Natural killer cell (primary cell): ENCODE results near the gene SUPT7L. TPM values are rescaled to one million over a fixed set of nuclear protein-coding genes. Genes with fewer than 3 reads are reported as not detected.

Experiments
- ATAC-seq, 3 donors: fragments of 150-1000 bp in 2 of 3; fragments of 200-7000 bp in 1 of 3; cut with Tn5 transposase; 1 replicate in 1 of 3; 2 replicates in 2 of 3; pipeline ENCODE4 v1.10.0; 2021; ENCODE audit warnings: mild to moderate bottlenecking in 2 of 3, moderate library complexity in 2 of 3
- DNase-seq, 2 donors: peaks; one replicate each; pipeline versions ENCODE4 v3.0.0 to v3.0.0-alpha.2; 2013 to 2021; ENCODE audit warnings: mixed read lengths in 1 of 2
- H3K27ac ChIP-seq: one replicate; pipeline ENCODE4 v1.5.1; 2013; ENCODE audit warnings: mild to moderate bottlenecking, low read length
- H3K27me3 ChIP-seq: one replicate; pipeline ENCODE4 v1.6.1; 2013; ENCODE audit warnings: low read length; ENCODE audit not compliant: control insufficient read depth, insufficient read depth
- H3K36me3 ChIP-seq: one replicate; pipeline ENCODE4 v1.6.1; 2013; ENCODE audit warnings: low read length; ENCODE audit not compliant: control insufficient read depth, insufficient read depth
- H3K4me1 ChIP-seq: one replicate; pipeline ENCODE4 v1.6.1; 2013; ENCODE audit warnings: low read length; ENCODE audit not compliant: control insufficient read depth, insufficient read depth
- H3K4me3 ChIP-seq: one replicate; pipeline ENCODE4 v1.5.1; 2013; ENCODE audit warnings: low read length
- H3K9me3 ChIP-seq: one replicate; pipeline ENCODE4 v1.6.1; 2013; ENCODE audit warnings: low read length; ENCODE audit not compliant: control insufficient read depth, insufficient read depth
- H3K27ac Mint-ChIP-seq, 2 donors: one replicate each; pipeline ENCODE4 v1.8.0; 2022; ENCODE audit warnings: mild to moderate bottlenecking in 2 of 2, mixed read lengths in 2 of 2, moderate library complexity in 1 of 2
- H3K27me3 Mint-ChIP-seq, 2 donors: one replicate each; pipeline ENCODE4 v1.8.0; 2022; ENCODE audit warnings: low read depth in 2 of 2, mixed read lengths in 2 of 2
- H3K36me3 Mint-ChIP-seq: one replicate; pipeline ENCODE4 v1.8.0; 2022; ENCODE audit warnings: mixed read lengths
- H3K4me1 Mint-ChIP-seq, 2 donors: one replicate each; pipeline ENCODE4 v1.8.0; 2022; ENCODE audit warnings: mixed read lengths in 2 of 2
- H3K4me3 Mint-ChIP-seq: one replicate; pipeline ENCODE4 v1.8.0; 2022; ENCODE audit warnings: mild to moderate bottlenecking, moderate library complexity, mixed read lengths
- H3K9me3 Mint-ChIP-seq, 2 donors: one replicate each; pipeline ENCODE4 v1.8.0; 2022; ENCODE audit warnings: mixed read lengths in 2 of 2
- CTCF ChIP-seq: fragments of 200-600 bp; IDR thresholded peaks from one replicate; pipeline ENCODE4 v1.8.0; 2022; ENCODE audit warnings: antibody characterized with exemption
- WGBS: methylation state at CpG from one replicate; pipeline ENCODE4 v1.1.7; 2013; ENCODE audit warnings: missing lambda C conversion rate; ENCODE audit not compliant: insufficient coverage; 5-methylcytosine and 5-hydroxymethylcytosine counted together
- intact Hi-C: fragments of 100-400 bp; cut with micrococcal nuclease; formaldehyde crosslinking; loops from one replicate; pipeline ENCODE4 v1.14.2; 2022
- total RNA-seq, 4 donors: library from RNA; stranded (reverse); fragments of 120-200 nt in 1 of 4; gene quantifications; one replicate each; pipeline versions ENCODE4 v1.2.3 to v1.2.4, GENCODE V29; 2013 to 2022

SUPT7L gene
- total RNA-seq, 3 donors from 2014 or later (not counting 1 experiment from before 2014, with no cell fraction given), result 52.2 to 53.7 (median 52.8) TPM

- Mint-ChIP-seq H3K4me1 (peaks cover 10 to 15% of the 10 kb centered on the region in 2 donors), H3K4me3 (no peak overlapping the region), H3K27ac (no peak overlapping the region), H3K27me3 (no peaks in the 10 kb centered on the region), H3K9me3 (no peaks in the 10 kb centered on the region), H3K36me3 (peaks cover 33% of the 10 kb centered on the region)
- intact Hi-C loops, result no loop called here
- ATAC-seq (no peak), DNase-seq (no peak)
- H3K27ac ChIP-seq, result no peak overlapping the region
- peaks cover 65% of the 10 kb centered on the region for H3K36me3 ChIP-seq
- no peak for TF ChIP-seq CTCF
- no peaks in the 10 kb centered on the region for H3K27me3 ChIP-seq
- H3K4me3 ChIP-seq, result no peak overlapping the region
- WGBS, result 89% methylated on average over 2 of the region's 2 CpGs
- no peaks in the 10 kb centered on the region for H3K9me3 ChIP-seq
- no peaks in the 10 kb centered on the region for H3K4me1 ChIP-seq
These were observed 22.6 kb downstream of the SUPT7L start for GRCh38 chr2:27640722-27641245.

DNA sequence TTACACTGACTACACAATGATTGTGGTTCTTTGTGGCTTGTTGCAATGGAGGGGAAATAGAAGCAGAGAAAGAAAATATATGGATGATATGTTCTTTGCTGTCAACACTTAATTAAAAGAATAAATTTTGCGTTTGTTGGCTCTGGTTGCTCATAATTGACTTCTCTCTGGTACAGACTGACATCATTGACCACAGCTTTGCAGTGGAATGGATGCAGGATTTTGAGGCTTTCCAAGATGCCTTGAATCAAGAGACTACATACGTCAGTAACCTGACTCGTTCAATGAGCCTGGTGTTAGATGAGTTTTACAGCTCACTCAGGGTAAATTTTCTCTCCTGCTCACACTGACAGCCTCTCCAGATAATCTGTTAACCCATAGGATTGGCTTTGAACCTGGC is 24.7 kb downstream of the SUPT7L start:
- intact Hi-C loops, result no loop called here
- Mint-ChIP-seq H3K9me3 (no peaks in the 10 kb centered on the region), H3K4me1 (peaks cover 10 to 15% of the 10 kb centered on the region in 2 donors), H3K27me3 (no peaks in the 10 kb centered on the region), H3K4me3 (no peak overlapping the region), H3K36me3 (peaks cover 50% of the 10 kb centered on the region), H3K27ac (peak overlapping the region in 1 of 2 donors; percentile 57)
- Histone ChIP-seq H3K27me3 (no peaks in the 10 kb centered on the region), H3K4me1 (no peaks in the 10 kb centered on the region), H3K4me3 (no peak overlapping the region), H3K27ac (no peak overlapping the region), H3K36me3 (peaks cover 79% of the 10 kb centered on the region), H3K9me3 (no peaks in the 10 kb centered on the region)
- no peak for TF ChIP-seq CTCF
- ATAC-seq (no peak), DNase-seq (no peak)
- WGBS, result 90% methylated on average over 3 of the region's 3 CpGs

GRCh38 chr2:27638037-27638637 is 25.3 kb downstream of the SUPT7L start:
- Mint-ChIP-seq H3K27me3 (no peaks in the 10 kb centered on the region), H3K36me3 (peaks cover 50% of the 10 kb centered on the region), H3K4me3 (peak overlapping the region; percentile 25), H3K9me3 (no peaks in the 10 kb centered on the region), H3K27ac (peak overlapping the region; percentile 36 to 57), H3K4me1 (peaks cover 10 to 15% of the 10 kb centered on the region in 2 donors)
- Histone ChIP-seq H3K9me3 (no peaks in the 10 kb centered on the region), H3K27me3 (no peaks in the 10 kb centered on the region), H3K27ac (no peak overlapping the region), H3K4me3 (no peak overlapping the region), H3K36me3 (peaks cover 78% of the 10 kb centered on the region), H3K4me1 (no peaks in the 10 kb centered on the region)
- no peak for TF ChIP-seq CTCF
- ATAC-seq, result peak in 2 of 3 donors; percentile 57 to 64
- DNase-seq, result peak in 1 of 2 donors; percentile 31
- 50% methylated on average over 1 of the region's 3 CpGs for WGBS
- intact Hi-C loops, result no loop called here

DNA sequence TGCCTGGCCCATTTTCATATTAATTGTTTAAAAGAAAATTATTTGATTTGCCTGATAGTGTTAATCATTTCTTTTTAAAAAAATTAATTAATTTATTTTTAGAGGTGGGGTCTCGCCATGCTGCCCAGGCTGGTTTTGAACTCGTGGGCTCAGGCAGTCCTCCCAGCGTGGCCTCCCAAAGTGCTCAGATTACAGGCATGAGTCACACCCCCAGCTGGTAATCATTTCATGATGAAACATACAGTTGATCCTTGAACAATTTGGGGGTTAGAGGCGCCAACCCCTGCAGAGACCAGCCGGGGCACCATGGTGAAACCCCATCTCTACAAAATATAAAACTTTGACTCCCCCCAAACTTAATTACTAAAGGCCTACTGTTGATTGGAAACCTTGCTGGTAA is 26.6 kb downstream of the SUPT7L start:
- no peak overlapping the region for H3K27ac Mint-ChIP-seq
- intact Hi-C loops, result no loop called here
- H3K4me3 ChIP-seq, result no peak overlapping the region
- H3K4me1 ChIP-seq, result no peaks in the 10 kb centered on the region
- no peaks in the 10 kb centered on the region for H3K27me3 Mint-ChIP-seq
- H3K9me3 Mint-ChIP-seq, result no peaks in the 10 kb centered on the region
- no peak overlapping the region for H3K27ac ChIP-seq
- peaks cover 10 to 15% of the 10 kb centered on the region in 2 donors for H3K4me1 Mint-ChIP-seq
- peaks cover 78% of the 10 kb centered on the region for H3K36me3 ChIP-seq
- ATAC-seq, result no peak
- no peak overlapping the region for H3K4me3 Mint-ChIP-seq
- H3K36me3 Mint-ChIP-seq, result peaks cover 54% of the 10 kb centered on the region
- H3K9me3 ChIP-seq, result no peaks in the 10 kb centered on the region
- WGBS, result 91% methylated on average over 5 of the region's 5 CpGs
- no peak for TF ChIP-seq CTCF
- DNase-seq, result no peak
- no peaks in the 10 kb centered on the region for H3K27me3 ChIP-seq
